Left lung (tissue), 10 donors: ENCODE measurements around the gene COP1. TPM values are rescaled to one million over a fixed set of nuclear protein-coding genes. Genes with fewer than 3 reads are reported as not detected.
A peak's percentile ranks its signal among the peaks of the same experiment; 100 is the strongest.

ENCODE experiments used
- ATAC-seq: fragments of 200-7000 bp; cut with Tn5 transposase; one replicate; pipeline ENCODE4 v1.9.1; 2020; ENCODE audit warnings: moderate library complexity
- DNase-seq, 4 donors: peaks; one replicate each; pipeline ENCODE4 v3.0.0-alpha.2; 2013 to 2020
- H3K27ac ChIP-seq, 2 donors: fragments of 200-600 bp; sonication (generic) in 1 of 2; one replicate each; pipeline versions ENCODE4 v1.5.0 to v1.8.0; 2020 to 2021
- H3K27me3 ChIP-seq, 2 donors: fragments of 200-600 bp; sonication (generic) in 1 of 2; one replicate each; pipeline versions ENCODE4 v1.5.0 to v1.8.0; 2020 to 2021
- H3K36me3 ChIP-seq, 2 donors: fragments of 200-600 bp; sonication (generic) in 1 of 2; one replicate each; pipeline versions ENCODE4 v1.5.0 to v1.8.0; 2020 to 2021
- H3K4me1 ChIP-seq, 2 donors: fragments of 200-600 bp; one replicate each; pipeline ENCODE4 v1.8.0; 2021
- H3K4me3 ChIP-seq, 2 donors: fragments of 200-600 bp; sonication (generic) in 1 of 2; one replicate each; pipeline versions ENCODE4 v1.5.0 to v1.8.0; 2020 to 2021; ENCODE audit warnings: mild to moderate bottlenecking in 1 of 2
- H3K9me3 ChIP-seq, 2 donors: fragments of 200-600 bp; sonication (generic) in 1 of 2; one replicate each; pipeline versions ENCODE4 v1.5.0 to v1.8.0; 2020 to 2021
- intact Hi-C, 2 donors: fragments of 100-400 bp; cut with DNase I; formaldehyde crosslinking; loops; one replicate each; pipeline versions ENCODE4 v1.11.2 to v1.14.2; 2022
- polyA plus RNA-seq, 6 donors: library from polyadenylated mRNA; unstranded; fragments of 120-200 nt; gene quantifications; one replicate each; pipeline ENCODE4 v1.2.1, GENCODE V29; 2013; ENCODE audit not compliant: insufficient read length in 6 of 6
- total RNA-seq, 2 donors: library from RNA; stranded (reverse); fragmentation: NEBNext Ultra II Directional; extraction: Animal tissue kit (Norgen Biotek cat#: 25700); gene quantifications; one replicate each; pipeline ENCODE4 v1.2.1, GENCODE V29; 2021
- TF ChIP-seq, protein P1 (sequence below), 2 donors: fragments of 200-600 bp; sonication (generic) in 1 of 2; IDR thresholded peaks; one replicate each; pipeline versions ENCODE4 v1.5.0 to v1.8.0; 2021; ENCODE audit warnings: antibody characterized with exemption in 2 of 2
- donor health status: DM: no; HTN: yes; CAD: no.
- donor health status: DM: no; HTN: no; CAD: no.

The COP1 gene
- total and polyA plus RNA-seq, 8 donors = 42.5 to 64.3 (median 57.7) TPM

DNA sequence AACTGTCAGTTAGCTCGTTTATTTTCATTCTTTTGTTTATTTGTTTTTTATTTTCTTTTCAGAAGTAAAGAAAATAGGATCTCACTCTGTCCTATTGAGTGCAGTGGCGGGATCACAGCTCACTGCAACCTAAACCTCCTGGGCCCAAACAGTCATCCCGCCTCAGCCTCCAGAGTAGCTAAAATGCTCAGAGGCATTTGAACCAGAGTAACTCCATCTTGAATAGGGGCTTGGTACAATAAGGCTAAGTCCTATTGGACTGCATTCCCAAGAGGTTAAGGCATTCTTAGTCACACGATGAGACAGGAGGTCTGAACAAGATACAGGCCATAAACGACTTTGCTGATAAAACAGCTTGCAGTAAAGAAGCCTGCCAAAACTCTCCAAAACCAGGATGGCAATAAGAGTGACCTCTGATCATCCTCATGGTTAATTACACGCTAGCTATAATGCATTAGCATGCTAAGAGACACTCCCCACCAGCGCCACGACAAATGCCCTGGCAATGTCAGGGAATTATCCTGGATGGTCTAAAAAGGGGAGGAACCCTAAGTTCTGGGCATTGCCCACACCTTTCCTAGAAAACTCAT, 13.1 kb upstream of the COP1 start:
- TF ChIP-seq, protein P1, sequence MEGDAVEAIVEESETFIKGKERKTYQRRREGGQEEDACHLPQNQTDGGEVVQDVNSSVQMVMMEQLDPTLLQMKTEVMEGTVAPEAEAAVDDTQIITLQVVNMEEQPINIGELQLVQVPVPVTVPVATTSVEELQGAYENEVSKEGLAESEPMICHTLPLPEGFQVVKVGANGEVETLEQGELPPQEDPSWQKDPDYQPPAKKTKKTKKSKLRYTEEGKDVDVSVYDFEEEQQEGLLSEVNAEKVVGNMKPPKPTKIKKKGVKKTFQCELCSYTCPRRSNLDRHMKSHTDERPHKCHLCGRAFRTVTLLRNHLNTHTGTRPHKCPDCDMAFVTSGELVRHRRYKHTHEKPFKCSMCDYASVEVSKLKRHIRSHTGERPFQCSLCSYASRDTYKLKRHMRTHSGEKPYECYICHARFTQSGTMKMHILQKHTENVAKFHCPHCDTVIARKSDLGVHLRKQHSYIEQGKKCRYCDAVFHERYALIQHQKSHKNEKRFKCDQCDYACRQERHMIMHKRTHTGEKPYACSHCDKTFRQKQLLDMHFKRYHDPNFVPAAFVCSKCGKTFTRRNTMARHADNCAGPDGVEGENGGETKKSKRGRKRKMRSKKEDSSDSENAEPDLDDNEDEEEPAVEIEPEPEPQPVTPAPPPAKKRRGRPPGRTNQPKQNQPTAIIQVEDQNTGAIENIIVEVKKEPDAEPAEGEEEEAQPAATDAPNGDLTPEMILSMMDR (IDR thresholded peaks at IDR 0.05) = no peak
- intact Hi-C loops = no loop called here
- no peak for DNase-seq

DNA sequence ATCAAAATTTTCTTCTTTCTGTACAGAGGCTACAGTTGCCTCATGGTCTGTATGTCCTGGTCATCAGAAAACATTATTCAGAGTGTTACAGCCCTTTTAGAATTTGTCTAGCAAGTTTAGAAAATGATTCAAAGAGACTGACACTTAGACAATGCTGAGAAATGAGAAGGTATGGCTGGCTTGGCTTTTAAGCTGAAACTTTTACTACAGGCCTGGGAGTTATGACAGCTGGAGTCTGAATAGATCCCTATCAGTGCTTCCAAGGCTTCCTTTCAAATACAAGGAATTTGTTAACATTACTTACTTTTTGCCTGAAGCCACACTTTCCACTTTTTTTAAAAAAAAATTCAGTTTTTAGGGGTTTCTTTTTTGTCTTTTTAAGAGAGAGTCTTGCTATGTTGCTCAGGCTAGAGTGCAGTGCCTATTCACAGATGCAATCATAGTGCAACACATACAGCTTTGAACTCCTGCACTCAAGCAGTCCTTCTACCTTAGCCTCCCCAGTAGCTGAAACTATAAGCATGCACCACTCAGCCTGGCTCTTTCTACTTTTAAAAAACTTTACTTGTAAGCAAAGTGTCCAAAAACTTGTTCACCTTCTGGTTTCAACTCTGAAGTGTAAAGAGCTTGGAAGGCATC, 10.5 kb upstream of the COP1 start:
- no peaks in the 10 kb centered on the region for H3K4me1 ChIP-seq
- no peak overlapping the region for H3K4me3 ChIP-seq
- no peaks in the 10 kb centered on the region for H3K27me3 ChIP-seq
- no peaks in the 10 kb centered on the region for H3K9me3 ChIP-seq
- H3K36me3 ChIP-seq = no peaks in the 10 kb centered on the region
- TF ChIP-seq, protein P1 (IDR thresholded peaks at IDR 0.05) = no peak
- ATAC-seq (no peak), DNase-seq (no peak)
- H3K27ac ChIP-seq = no peak overlapping the region
- intact Hi-C loops = no loop called here

More for the DNA sequence above, 13.1 kb upstream of the COP1 start:
- H3K27me3 ChIP-seq = no peaks in the 10 kb centered on the region
- H3K36me3 ChIP-seq = no peaks in the 10 kb centered on the region
- no peaks in the 10 kb centered on the region for H3K4me1 ChIP-seq
- no peak overlapping the region for H3K27ac ChIP-seq
- no peak for ATAC-seq
- H3K4me3 ChIP-seq = no peak overlapping the region
- no peaks in the 10 kb centered on the region for H3K9me3 ChIP-seq

DNA sequence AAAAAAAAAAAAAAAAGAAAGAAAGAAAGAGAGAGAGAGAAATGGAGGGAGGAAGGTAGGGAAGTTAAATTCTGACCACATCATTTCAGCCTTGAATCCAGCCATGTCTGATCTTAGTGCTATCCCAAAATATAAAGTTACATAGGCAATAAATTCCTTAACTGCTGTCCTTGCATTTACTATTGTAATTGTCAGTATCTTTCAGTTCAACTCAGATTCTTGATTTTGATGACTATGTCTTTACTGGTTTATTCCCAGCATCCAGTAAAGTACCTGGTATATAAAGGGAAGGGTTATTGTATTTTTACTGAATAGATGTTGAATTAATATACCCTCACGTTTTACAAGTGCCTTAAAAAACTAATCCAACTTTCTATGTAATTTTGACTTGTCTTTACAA, 8.9 kb upstream of the COP1 start:
- no peaks in the 10 kb centered on the region for H3K36me3 ChIP-seq
- intact Hi-C loops = no loop called here
- H3K4me1 ChIP-seq = peaks cover 0 to 11% of the 10 kb centered on the region in 2 donors
- H3K27ac ChIP-seq = no peak overlapping the region
- H3K9me3 ChIP-seq = no peaks in the 10 kb centered on the region
- TF ChIP-seq, protein P1 (IDR thresholded peaks at IDR 0.05) = no peak
- DNase-seq = no peak
- ATAC-seq = no peak
- H3K4me3 ChIP-seq = no peak overlapping the region
- H3K27me3 ChIP-seq = no peaks in the 10 kb centered on the region

DNA sequence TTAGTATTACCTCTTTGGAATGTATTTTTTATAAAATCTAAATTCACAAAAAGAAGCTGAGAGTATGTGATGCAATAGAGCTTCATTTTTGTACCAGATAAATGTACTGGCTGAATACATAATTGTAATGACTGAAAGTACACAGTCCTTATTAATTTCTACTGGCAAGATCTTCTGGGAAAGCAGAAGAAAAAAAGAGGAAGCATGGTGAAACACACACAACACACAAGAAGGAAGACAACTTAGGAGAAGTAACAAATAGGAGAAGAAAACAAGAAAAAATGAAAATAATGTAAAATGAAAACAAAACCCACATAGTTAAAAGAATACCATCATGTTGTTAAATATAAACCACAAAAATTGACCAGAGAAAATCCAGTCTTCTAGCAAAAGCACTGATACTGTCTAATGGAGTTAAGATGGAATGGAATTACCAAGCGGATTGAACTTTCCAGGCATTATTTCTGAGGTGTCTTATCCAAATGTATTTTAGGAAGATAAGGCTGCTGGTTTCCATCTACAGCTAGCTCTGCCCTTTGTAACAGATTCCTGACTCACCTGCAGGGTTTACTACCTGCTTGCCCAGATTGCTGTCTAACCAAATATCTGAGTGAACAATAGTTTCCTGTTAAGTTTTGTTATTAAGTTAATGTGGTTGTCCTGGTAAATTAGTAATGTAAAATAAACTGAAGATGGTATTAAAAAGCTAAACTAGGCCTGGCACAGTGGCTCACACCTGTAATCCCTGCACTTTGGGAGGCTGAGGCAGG, 4.5 kb upstream of the COP1 start:
- TF ChIP-seq, protein P1 (IDR thresholded peaks at IDR 0.05) = no peak
- Histone ChIP-seq H3K4me1 (peaks cover 0 to 33% of the 10 kb centered on the region in 2 donors), H3K4me3 (no peak overlapping the region), H3K9me3 (no peaks in the 10 kb centered on the region), H3K27me3 (no peaks in the 10 kb centered on the region), H3K36me3 (no peaks in the 10 kb centered on the region), H3K27ac (peak overlapping the region in 1 of 2 donors; percentile 81)
- no peak for ATAC-seq
- DNase-seq = no peak
- intact Hi-C loops = no loop called here

DNA sequence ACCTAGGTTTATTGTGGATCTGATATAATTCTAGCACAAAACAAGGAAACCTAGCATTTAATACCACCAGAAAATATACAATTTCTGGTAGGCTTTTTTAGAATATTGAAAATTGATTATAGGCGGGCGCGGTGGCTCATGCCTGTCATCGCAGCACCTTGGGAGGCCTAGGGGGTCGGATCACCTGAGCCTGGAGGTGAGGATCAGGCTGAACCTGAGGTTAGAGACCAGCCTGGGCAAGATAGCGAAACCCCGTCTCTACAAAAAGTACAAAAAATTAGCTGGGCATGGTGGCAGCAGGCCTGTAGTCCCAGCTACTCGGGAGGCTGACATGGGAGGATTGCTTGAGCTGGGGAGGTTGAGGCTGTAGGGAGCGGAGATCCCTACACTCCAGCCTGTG, 948 bp upstream of the COP1 start:
- H3K27me3 ChIP-seq = no peaks in the 10 kb centered on the region
- intact Hi-C loops = no loop called here
- no peaks in the 10 kb centered on the region for H3K9me3 ChIP-seq
- ATAC-seq (no peak), DNase-seq (no peak)
- peak overlapping the region in 1 of 2 donors; percentile 99 for H3K27ac ChIP-seq
- H3K36me3 ChIP-seq = no peaks in the 10 kb centered on the region
- H3K4me1 ChIP-seq = peaks cover 5 to 55% of the 10 kb centered on the region in 2 donors
- H3K4me3 ChIP-seq = peak overlapping the region; percentile 91 to 95
- TF ChIP-seq, protein P1 (IDR thresholded peaks at IDR 0.05) = no peak
